NAMALWA (cell line): Measurements from ENCODE around the gene ENOX1.

Experiments used
- DNase-seq: peaks from one replicate; pipeline ENCODE4 v3.0.0-alpha.2; 2015; ENCODE audit warnings: low spot score

The ENOX1 gene

DNA sequence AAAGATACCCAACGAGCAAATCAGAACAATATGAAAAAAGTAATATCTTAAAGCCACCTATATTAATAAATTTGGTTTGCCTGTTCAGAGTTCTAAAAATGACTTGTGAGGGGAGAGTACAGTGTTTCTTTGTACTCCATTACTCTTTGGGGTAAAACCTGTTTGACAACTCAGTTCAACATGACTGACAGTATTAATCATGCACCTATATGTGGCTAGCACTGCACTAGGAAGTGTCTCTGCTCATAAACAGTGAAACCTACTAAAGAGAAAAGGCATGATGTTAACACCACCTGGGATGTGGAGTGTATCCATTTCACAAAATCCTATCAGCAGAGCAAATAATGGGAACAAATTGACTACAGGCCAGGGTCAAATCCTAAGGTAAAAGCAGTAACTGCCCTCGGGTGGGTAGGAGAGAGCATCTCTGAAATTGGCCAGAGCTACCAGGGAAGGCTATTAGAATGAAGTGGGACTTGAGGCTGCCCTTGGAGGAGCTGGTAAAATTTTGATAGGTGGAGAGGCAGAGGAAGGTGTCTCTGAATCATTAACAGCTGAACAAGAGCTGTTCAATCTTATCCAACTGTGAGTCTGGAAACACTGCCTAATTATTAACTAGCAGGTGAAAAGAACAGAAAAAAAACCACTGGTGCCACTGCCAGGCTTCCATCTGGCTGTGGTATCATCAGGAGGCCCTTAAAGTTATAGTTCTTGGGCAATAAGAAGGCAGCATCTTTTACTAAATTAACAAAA is 398.3 kb downstream of the ENOX1 start:
- no peak for DNase-seq

DNA sequence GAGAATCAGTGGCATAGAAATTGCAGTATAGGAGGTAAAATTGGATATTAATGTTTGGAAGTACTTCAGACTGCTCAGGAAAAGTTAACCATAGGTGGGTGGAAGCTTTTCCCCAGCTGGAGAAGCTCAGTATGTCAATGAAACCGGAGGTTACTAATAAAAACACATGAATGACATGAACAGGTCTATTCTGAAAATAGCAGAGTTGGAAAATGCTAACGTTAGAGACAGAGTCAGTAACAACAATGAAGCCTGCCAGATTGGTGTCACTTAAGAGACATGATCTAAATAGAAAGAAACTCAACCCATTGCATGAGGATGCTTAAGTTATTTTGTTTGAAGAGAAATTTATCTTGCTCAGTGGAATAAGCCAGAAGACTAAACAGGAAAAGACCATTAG is 398.9 kb downstream of the ENOX1 start:
- DNase-seq = no peak

DNA sequence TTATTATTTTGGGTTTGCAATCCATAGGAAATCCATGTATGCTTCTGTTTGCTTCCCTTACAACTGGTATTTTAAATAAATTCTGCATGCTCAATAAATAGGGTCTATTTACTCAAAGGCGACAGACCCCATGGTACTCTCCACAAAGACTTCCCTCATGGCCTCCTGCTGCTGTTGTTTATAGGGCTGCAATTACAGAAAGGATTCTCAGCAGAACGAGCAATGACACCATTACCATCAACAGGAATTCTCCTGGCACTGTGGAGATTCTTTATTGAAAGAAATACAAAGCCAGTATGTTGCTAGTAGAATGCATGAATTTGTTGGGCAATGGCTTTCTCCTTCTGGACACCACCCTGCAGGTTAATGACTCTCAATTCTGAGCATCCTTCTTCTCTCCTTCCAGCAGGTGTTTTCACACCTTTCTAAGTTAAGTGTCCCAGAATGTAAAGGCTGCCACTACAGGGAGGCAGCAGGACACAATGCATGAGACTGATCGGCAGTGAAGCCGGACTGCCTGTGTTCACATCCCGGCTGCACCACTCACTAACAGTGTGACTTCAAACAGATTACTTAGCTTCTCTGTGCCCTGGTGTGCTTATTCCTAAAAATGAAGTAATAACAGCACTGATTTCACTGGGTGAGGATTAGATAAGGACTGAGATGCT is 403.1 kb downstream of the ENOX1 start:
- DNase-seq = no peak

- DNase-seq = no peak
Observed at GRCh38 chr13:43379738-43380137, 407.0 kb downstream of the ENOX1 start.

DNA sequence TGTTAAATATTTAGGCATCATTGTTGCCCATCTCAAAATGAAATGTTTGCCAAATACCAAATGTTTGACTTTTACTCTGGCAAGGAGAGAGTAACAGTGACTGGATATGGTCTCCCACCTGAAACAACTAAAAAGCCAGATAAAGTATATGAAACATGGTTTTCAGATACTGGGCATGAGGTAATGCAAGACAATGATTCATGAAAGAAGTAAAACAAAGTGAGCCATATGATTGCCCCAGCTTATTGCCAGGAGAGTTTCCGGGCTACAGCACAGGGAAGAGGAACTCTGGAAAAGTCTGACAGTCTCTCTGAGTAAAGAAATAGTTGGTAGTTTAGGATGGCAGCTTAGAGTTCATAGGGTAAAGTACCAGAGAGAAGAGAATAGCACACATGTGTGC is 408.8 kb downstream of the ENOX1 start:
- DNase-seq = no peak

DNA sequence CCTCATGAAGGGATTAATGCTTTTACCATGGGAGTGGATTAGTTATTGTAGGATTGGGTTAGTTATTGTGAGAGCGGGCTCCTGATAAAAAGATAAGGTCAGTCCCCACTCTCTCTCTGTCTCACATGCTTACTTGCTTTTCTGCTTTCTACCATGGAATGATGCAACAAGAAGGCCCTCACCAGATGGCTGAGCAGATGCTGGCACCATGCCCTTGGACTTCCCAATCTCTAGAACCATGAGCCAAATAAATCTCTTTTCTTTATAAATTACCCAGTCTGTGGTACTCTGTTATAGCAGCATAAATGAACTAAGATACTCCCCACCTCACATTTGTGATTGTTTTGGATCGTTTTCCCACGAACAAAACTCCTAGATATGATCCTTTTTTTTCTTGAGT is 409.6 kb downstream of the ENOX1 start:
- no peak for DNase-seq

DNA sequence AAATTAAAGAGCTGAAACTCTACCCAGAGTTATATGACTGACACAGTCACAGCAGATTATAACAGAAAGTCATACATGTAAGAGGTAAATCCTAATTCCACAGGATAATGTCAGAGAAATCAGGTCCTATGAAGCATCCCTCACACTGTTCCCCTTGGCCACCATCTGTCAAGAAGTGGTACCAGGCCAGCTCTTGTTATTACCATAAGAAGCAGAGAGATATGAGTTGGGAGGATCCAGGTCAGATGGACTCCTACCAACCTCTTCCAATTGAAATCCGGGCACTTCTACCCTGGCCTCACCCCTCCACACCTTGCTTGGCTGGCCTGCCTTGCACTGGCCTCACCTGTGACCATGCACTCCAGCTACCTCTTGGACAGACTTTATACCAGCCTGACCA is 410.2 kb downstream of the ENOX1 start:
- DNase-seq = no peak

GRCh38 chr13:43375797-43376465 is 410.8 kb downstream of the ENOX1 start:
- DNase-seq = no peak

- DNase-seq = no peak
Observed at GRCh38 chr13:43374621-43375020, 412.2 kb downstream of the ENOX1 start.

- no peak for DNase-seq
Observed at GRCh38 chr13:43373400-43373799, 413.4 kb downstream of the ENOX1 start.

DNA sequence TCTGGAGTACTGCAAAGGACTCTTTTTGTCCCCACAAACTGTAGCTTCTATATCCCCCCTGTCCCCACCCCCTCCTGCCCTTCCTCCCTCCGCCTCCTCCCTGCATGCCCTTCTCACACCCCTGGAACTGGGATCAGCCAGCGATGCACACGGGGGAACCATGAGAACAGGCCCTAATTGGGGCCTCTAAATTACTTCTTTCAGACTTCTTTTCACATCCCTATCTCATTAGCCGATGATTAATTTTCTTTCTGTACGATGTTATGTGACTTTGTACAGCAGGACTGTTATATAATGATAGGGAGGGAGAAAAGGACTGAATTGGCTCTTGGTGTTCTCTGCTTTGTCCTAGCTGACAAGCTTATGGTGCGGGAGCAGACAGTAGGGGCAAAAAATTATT is 415.9 kb downstream of the ENOX1 start:
- no peak for DNase-seq

DNA sequence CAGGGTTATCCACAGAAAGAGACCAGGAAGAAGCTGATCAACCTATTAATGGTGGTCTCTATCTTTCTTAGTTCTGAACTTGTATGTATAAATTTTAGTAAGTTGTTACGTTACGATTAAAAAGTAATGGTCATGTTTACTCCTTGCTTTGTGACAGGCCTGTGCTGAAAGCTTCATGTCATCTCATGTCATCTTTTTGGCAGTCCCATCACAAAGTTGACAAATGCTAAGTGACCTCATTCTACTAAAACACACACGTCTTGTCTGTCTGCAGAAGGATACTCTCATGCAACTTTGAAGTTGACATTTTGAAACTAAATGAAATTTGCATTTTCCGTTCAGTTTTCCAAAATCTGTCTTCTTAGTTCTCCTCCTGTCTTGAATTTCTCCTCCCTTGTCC is 417.5 kb downstream of the ENOX1 start:
- no peak for DNase-seq

DNA sequence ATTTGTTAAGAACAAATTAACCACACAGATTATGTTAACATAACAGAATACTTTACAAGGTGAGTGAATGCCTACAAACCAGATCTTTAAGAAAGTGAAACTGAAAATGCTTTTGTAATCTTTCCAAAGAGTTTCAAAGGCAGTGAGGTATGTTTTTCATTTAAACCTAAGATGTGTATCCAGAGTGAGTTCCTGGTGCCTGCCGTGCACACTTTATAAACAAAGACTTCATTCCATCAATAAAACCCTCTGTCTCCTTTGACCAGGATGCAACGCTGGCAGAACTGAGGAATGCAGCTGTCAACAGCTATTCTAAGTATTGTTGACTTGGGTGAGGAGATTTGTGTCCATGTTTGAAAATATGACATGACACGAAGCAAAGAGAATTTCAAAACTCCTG is 418.8 kb downstream of the ENOX1 start:
- peak; percentile 4 for DNase-seq

- no peak for DNase-seq
Observed at GRCh38 chr13:43365039-43365344, 421.8 kb downstream of the ENOX1 start.

DNA sequence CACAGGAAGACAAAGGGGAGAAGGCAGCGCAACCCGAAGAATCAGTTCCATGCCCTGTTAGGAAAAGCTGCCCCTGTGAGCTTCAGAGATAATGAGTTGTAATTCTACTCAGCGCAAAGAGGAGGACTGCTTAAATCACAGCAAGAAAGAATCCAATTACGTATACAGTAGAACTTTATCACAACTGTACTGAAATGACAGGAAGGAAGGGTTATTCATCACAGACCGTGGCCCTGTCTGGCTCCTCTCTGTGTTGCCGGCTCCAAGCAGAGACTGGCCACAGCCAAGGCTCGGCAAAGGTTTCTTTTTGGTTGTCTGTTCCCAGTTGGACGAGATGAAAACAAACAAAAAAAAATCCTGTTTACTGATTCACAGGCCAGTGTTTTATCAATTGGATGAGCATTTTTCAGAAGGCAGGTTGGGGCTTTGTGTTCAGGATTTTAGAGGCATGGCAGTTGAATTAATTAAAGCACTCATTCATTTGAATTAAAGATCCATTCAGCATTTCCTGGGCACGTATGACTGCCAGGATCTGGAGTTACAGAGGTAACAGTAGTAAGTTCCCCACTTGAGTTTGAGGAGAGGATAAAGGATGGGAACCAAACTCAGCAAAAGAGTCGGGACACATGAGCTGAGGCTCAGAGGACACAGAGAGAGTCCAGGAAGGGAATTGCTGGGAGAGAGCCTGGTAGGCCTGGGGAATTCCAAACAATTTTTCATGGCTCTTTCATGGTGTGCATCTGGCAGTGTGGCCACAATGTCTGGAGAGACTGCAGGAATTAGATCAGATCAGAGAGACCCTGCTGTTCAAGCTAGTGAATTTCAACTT is 422.3 kb downstream of the ENOX1 start:
- no peak for DNase-seq

DNA sequence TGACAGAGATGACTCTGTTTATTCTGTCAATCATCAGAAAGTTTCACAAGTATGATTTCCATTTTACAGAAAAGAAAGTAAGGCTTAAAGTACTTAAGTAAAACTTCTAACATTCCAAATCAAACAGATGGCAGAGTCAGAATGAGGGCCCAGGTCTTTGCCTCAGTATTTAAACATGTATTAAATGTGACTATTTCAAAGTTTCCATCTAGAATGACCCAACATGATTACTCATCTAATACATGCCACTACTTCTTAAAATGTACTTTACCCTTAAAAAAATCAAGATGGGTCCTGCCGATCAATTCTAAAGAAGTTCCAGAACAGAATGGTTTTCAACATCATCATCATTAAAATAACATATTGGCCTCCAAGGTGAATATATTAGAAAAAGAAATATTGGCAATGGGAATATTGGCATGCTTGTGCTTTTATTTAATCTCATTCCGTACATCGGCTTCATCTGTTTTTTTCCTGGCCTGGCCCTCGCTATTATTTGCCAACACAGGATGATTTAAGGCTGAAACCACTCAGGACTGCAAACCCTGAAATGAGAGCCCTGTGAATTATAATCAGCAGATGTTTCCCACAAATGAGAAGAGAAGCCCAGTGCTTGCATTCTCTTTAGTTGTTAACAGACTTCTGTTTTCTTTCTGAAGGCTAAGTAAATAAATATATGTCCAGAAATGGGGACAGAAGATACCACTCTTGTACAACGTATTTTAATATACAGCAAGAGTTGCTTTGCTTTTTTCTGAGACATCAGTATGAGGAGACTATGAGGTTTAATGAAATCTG is 423.4 kb downstream of the ENOX1 start:
- no peak for DNase-seq

- DNase-seq = no peak
Observed at GRCh38 chr13:43362556-43362955, 424.2 kb downstream of the ENOX1 start.

DNA sequence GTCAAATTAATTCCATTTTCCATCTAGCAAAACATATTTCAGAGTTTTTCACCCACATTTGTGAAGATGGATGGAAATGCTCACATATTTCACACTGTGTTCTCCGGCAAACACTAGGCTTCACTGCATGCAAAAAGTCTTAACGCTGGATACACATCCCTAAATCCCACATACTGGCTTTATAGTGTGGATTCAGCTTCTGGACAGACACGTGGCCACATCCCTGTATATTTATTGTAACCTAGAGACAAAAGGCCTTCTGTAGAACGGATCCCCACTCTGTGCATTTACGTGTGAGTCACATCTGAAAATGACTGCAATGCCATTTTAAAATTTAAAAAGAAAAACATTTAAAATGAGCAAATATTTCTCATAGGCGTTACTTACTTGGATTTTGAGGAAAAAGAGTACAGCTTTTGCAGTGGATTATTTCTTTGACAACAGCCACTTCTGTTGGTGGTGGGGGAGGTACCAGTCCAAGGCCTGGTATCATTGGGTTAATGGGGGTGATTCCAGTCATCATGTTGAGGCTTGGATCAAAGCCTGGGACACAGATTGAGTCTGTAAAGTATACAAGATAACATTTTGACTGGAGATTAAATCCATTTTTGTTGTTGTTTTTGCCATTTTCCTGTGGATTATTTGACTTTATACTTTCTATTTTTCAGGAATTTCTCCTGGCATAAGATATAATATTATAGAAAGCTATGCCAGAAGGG is 425.7 kb downstream of the ENOX1 start:
- no peak for DNase-seq

- no peak for DNase-seq
Observed at GRCh38 chr13:43360171-43360570, 426.6 kb downstream of the ENOX1 start.

DNA sequence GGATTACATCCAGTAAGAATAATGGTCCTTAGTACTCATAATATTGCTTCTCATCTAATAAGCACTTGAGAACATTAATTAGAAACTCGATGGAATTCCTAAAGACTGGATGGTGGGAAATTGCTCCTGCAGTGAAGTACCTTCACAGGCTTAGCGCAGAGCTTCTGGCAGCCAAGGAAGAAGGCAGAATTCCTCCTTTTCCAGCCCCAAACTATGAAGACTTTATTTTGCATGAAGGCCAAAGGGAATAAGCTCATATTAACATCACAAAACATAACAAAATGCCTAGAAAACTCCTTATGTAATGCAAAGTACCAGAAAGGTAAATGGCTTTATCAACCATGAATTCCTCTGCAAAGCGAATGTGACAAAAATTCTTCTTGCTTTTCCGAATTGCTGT is 427.2 kb downstream of the ENOX1 start:
- DNase-seq = no peak

GRCh38 chr13:43357564-43357963 is 429.2 kb downstream of the ENOX1 start:
- DNase-seq = no peak
